ENCODE results near the gene TFF3. TPM values are rescaled to one million over a fixed set of nuclear protein-coding genes. Genes with fewer than 3 reads are reported as not detected.

The TFF3 gene
- total RNA-seq, 4 donors from 2014 or later = 3.6 to 16.8 (median 8.7) TPM

- no peak for DNase-seq (ENCODE audit: low spot score in 2 of 2)
- 89 to 90% methylated on average over 7 of the region's 7 CpGs for WGBS, 2 donors
- no peak overlapping the region for H3K4me3 ChIP-seq (ENCODE audit: low read depth, poor library complexity, severe bottlenecking)
- TF ChIP-seq POLR2A (IDR thresholded peaks at IDR 0.05) (no peak), CTCF (IDR thresholded peaks at IDR 0.05) (no peak)
- intact Hi-C loops (cut with DNase I; ENCODE audit: low total_unique reads) = no loop called here
Measured at GRCh38 chr21:42261829-42262200, 53.4 kb downstream of the TFF3 start.

Other genes with a start within 250 kb of the TFF3 start
- gene UMODL1, start 244.1 kb downstream of the TFF3 start, total RNA-seq = under 1 TPM in 1 of 4 donors, not detected in 3; 0.23 TPM
- gene ABCG1, start 96.3 kb downstream of the TFF3 start, total RNA-seq = 10 to 100 TPM; 49.4 to 80.2 (median 52.7) TPM
- gene TFF2, start 35.6 kb upstream of the TFF3 start, total RNA-seq = not detected
- not detected for gene TFF1, start 51.1 kb upstream of the TFF3 start, total RNA-seq
- gene TMPRSS3, start 80.6 kb upstream of the TFF3 start, total RNA-seq = under 1 TPM; 0.19 to 0.78 (median 0.36) TPM
- under 1 TPM in 1 of 4 donors, not detected in 3; 0.23 TPM for gene UBASH3A, start 88.5 kb upstream of the TFF3 start, total RNA-seq
- 1 to 10 TPM in 3 of 4 donors, under 1 TPM in 1; 0.34 to 3.7 (median 2.1) TPM for gene RSPH1, start 180.8 kb upstream of the TFF3 start, total RNA-seq
- 10 to 100 TPM in 3 of 4 donors, 1 to 10 TPM in 1; 7.4 to 19.2 (median 16.9) TPM for gene SLC37A1, start 198.4 kb upstream of the TFF3 start, total RNA-seq

All from lower leg skin (tissue), 4 donors.